HG03571 (cell line): ENCODE data around the gene FBXL2.
"Not testable (repeated sequence)": the region's sequence is repeated elsewhere in the genome, so short reads cannot be mapped to it uniquely, and the experiment has no call there.

ENCODE experiments used
- ATAC-seq: cut with Tn5 transposase; IDR thresholded peaks from one replicate; pipeline ENCODE4 v1.9.1; 2021; ENCODE audit not compliant: unreplicated experiment

Gene FBXL2

DNA sequence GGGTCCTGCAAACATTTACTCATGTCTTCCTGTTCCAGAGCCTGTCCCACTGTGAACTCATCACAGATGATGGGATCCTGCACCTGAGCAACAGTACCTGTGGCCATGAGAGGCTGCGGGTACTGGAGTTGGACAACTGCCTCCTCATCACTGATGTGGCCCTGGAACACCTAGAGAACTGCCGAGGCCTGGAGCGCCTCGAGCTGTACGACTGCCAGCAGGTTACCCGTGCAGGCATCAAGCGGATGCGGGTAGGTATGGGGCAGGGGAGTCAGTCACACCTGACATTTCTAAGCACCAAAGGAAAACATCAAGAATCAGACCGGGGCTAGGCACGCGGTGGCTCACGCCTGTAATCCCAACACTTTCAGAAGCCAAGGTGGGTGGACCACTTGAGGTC is 106.7 kb downstream of the FBXL2 start:
- ATAC-seq: no peak

DNA sequence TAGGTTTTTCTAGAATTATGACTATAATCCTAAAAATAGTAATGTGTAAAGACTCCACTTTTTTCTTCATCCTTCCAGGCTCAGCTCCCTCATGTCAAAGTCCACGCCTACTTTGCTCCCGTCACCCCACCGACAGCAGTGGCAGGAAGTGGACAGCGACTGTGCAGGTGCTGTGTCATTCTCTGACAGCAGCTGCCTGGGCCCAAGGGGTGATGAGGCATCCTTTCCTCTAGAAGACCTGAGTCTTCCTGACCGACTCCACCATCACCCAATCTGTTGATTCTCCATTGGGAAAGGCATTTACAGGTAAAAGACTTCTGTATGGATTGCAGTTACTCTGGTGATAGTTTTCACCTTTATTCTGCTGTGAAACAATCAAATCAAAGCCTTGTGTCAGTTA is 108.2 kb downstream of the FBXL2 start:
- ATAC-seq: no peak

DNA sequence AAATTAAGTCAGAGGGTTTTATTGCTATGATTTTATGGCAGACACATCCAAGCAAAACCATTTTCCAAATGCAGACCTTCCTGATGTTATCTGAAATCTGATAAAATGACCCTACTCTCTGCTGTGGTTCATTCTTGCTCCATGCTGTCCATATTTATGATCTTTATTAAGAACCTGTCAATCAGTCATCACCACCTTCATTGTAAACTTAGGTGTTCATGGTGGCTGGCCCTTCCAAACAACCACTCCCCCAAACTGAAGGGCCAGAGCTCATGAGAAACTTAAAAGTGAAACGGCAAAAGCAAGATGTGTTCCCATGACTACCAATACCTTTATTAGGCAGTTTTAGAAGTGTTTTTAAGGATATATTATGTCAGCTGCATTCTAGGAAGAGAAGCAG is 109.4 kb downstream of the FBXL2 start:
- no peak for ATAC-seq

DNA sequence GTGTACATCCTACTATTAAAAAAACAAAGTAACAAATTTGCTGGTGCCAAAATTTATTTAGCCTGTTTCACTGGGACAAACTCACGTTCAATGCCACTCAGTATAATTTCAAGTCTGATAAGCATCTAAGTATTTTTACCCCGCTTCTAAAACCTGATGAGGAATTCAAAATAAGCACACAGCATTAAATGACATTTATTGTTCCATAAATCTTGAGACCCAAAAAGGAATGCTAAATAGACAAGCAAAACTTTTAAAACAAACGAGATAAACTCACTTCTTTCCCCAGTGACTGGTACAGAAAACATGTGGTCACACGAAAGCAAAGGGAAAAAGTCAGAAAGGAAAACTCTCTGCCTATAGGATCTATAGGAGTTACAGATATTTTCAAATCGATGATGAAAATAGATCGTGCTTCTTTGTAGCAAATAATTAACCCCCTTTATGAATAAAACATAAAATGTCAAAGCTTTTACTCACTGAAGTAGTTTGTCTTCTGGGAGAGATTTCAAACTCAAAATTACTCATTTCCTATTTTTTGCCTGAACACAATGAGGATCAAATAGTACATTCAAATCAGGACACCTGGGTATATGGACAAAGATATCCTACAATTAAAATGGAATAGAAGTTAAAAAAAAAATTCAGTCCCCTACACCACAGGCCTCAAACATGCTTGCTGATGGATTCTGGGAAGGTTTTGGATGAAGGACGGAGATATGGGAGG is 111.3 kb downstream of the FBXL2 start:
- ATAC-seq: no peak

DNA sequence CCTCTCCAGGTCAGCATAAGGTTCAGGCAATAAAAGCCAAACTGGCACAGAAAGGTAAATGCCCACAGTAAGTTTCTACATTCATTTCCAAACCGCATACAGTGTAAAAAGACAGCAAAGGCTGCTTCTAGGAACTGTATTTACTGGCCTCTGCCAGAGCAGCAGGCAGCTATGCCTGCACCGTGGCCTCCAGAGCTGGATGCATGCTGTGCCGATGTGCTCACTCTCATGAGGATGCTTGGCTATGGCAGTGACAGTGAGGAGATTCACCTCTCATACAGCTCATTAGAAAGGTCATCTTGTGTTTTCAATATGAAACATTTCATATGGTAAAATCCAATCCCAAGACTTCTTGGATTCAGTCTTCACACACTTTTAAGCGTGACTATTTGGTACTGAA is 112.7 kb downstream of the FBXL2 start:
- no peak for ATAC-seq

DNA sequence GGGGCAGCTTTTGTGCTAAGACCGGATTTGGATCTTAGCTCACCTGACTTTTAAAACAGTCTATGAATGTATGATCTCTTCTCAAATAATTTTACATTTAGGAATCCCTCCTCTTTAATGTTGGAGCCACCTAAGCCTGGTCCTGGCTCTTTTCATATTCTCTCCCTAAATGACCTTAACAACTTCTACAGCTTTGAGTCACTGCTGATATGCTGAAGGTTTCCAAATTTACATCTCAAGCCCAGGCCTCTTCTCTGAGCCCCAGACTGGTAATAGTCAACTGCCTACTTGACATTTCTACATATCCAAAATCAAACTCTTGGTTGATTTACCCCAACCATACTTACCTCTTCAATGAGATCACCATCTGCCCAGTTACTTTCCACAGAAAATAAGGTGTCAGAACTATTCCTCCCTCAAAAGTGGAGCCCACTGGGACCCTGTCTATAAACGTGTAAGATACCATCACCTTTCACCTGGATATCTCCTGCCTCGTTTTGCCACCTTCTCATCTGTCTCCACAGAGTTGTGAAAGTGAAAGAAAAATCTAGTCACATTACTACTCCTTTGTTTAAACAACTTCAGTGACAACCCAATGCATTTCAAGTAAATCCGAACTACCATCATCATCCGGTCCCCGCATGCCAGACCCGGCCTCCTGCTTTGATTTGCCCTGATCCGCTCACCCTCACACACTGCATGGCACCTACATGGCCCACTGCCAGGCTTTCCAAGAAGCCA is 114.2 kb downstream of the FBXL2 start:
- ATAC-seq: no peak

DNA sequence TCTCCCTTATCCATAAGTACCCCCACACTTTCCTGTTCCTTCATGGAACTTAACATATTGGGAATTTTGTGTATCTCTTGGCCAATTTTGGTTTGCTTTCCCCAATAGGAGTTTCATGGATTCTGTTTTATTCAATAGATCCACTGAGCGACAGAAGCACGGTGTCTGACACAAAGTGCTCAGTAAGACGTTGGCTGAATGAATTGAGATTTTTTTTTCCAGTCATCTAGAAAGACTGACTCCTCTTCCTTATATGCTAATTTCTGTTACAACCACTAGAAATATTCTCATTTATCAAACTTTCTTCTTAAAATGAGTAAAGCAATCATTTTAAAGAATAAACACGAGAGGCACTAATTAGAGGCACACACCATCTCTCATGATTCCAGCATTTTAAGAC is 114.9 kb downstream of the FBXL2 start:
- no peak for ATAC-seq

DNA sequence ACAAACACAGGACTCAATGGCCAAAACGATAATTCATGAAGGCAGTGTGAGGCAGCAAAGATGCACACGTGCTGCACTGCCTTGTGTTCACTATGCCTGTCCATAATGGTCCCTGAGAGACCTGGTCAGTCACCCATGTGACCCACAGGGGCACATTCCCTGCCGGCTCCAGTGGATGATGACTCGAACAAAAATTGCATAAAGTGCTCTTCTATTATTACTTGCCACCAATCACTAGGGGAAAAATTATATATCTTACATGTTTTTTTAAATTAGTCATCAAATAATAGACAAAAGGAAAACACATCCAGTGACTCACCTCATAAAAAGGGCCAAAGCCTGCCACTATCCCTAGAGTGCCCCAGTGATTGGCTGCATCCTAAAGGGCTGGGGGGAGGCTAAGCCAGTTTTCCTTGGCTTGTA is 115.5 kb downstream of the FBXL2 start:
- ATAC-seq: no peak

DNA sequence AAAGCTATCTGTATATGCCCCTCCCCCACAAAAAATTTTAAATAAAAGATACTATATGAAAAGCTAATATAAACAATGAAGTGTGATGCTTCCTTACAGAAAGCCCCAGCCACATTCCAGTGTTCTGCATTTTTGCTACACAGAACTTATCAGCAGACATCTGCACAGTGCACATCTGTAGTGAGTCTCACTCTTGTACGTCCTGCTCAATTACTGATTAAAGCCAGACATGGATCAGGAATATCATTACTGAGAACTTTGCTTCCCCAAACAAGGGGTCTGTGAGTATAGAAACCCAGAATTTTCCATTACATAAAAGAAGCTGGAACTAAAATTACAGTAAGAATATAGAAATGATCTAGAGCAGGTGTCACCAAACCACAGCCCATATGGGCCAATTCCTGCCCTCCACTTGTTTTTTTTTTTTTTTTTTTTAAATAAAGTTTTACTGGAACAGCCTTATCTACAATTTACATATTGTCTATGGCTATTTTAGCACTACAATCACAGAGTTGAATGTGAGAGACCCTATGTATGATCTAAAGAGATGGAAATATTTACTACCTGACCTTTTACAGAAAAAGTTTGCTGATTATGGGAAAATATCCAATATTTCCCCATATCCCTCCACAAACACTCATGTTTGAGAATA is 117.3 kb downstream of the FBXL2 start:
- no peak for ATAC-seq

DNA sequence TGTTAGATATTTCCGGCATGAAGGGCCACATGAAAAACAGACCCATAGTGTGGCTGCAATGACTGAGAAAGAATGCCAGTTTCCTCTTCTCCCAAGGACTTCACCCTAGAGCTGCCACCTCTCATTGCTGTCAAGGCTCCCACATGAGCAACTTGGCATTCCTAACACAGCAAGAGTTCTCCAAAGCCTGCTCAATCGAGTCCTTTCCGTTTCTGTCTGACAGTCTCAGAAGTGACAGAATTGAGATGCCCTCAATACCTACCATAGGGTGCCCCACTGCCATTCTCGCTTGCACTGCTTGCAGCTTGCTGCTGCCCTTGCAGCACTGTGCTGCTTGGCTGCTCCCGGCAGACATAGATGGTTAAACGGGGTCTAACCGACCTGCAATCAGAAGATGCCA is 118.7 kb downstream of the FBXL2 start:
- no peak for ATAC-seq

DNA sequence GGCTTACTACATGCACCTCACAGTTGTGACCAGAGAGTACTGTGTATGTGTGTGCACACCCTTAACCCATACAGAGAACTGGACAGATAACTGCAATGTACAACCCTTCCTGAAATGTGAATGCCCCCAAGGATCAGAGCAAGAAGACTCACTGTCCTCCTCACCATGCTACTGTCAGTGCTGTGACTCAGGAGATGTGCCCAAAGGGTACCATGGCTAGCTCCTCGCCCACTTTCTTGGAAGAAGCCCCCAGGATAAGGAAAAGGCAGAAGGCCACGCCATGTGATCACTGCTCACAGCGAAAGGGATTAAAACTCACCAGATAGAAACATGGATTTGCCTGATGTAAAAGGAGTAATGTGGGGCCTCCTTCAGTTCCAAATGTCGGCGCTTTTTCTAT is 121.2 kb downstream of the FBXL2 start:
- no peak for ATAC-seq

DNA sequence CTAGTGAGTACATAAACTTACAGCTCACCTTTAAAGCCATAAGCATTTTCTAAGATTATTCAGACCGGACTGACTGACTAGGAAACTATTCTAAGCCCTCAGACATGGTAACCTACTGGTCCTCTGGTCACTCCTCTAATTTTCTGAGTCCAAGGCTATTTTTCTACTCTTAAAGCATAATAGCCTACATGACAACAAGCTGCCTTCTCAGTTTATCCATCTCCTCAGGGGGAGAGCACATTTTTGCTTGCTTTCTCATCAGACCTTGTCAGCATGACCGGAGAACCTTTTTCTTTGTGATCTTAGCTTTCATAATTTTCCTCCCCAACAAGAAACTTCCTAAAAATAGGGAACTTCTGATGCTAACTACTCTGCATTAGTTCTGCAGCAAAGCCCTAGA is 124.5 kb downstream of the FBXL2 start:
- ATAC-seq: no peak

DNA sequence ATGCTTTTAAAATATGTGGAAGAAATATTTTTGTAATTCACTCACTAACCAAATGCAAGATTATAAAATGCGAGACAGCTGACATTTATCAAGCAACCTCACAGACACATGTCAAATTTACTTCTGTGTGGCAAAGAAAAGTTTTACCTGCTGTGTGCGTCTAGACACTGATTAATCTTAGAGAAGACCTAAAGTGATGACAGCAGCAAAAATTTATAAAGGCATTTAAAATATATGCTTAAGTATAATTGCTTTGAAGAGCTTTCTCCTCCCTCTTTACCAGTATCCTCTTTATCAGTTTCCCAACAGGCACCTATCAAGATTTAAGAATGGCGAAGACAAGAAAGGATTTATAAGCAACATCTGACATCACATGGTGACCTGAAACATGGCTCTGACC is 125.7 kb downstream of the FBXL2 start:
- ATAC-seq: no peak

DNA sequence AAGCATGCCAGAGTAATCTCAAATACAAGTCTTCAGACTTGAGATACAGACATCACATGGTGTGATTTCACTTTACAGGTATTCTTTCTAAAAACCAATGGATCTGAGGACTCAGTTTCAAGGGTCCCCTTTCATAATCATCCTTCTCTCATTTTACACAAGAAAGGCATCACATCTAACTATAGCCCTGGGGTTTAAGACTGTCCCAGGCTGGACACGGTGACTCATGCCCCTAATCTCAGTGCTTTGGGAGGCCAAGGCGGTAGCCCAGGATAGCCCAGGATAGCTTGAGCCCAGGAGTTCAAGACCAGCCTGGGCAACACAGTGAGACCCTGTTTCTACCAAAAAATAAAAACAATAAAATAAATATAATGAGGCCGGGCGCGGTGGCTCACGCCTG is 126.5 kb downstream of the FBXL2 start:
- ATAC-seq: no peak

DNA sequence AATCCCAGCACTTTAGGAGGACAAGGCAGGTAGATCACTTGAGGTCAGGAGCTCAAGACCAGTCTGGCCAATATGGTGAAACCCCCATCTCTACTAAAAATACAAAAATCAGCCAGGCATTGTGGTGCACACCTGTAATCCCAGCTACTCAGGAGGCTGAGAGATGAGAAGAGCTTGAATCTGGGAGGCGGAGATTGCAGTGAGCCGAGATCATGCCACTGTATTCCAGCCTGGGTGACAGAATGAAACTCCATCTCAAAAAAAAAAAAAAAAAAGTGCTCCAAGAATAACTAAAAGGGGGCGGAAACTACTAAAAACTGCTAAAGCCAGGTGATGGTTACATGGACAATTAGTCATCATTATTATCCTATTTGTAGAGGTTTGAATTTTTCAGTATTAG is 133.6 kb downstream of the FBXL2 start:
- ATAC-seq: not testable (repeated sequence)

DNA sequence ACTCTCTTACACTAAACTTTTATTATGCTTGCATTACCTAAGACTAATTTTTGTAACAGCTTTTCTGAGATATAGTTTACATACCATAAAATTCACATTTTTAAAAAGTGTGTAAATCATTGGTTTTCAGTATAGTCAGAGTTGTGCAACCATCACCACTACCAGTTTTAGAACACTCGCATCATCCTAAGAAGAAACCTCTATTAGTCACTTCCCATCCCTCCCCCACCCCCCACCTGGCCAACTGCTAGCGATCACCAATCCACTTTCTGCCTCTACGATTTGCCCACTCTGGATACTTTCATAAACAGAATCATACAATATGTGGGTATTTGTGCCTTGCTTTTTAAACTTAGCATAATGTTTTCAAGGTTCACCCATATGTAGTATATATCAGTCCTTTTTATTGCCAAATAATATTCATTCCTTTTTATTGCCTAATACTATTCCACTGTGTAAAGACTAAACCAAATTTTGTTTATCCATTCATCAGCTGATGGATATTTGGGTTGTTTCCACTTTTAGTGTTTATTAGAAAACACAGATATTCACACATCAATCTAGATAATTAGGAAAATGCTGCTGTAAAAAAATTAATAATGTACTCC is 139.9 kb downstream of the FBXL2 start:
- ATAC-seq: no peak

DNA sequence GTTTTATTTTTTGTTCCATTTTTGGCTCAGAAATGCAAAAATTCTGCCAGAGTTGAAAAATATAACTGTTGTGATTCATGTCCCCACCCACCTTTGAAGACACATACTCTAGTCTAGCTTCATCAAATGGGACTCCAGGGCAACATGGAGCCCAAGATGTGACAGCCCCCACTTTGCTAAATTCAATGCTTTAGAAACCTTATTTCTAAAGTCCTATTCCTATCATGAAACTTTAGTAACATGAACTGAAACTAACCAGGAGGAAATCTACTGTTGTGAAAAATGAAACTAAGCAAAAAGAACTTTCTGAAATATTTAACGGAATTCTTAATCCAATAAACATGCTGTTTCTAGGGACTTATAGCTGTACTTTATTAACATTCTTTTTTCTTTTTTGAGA is 142.7 kb downstream of the FBXL2 start:
- ATAC-seq: peak; percentile 80

DNA sequence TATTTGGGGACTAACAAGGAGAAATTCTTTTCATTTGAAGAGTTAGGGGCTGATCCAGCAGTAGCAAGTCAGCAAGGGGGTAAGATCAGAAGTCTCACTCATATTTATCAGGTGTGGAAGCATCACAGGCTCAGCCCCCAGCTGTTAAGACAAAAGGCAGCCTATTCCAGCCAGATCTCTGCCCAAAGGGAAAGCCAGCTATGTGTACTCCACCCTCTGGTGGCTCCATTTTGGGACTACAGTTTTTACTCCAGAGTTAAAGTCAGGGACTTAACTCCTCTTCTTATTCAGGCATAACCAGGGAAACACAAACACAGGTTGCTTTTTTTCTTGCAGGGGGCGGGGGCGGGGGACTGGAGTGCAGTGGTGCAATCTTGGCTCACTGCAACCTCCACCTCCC is 143.7 kb downstream of the FBXL2 start:
- ATAC-seq: no peak

DNA sequence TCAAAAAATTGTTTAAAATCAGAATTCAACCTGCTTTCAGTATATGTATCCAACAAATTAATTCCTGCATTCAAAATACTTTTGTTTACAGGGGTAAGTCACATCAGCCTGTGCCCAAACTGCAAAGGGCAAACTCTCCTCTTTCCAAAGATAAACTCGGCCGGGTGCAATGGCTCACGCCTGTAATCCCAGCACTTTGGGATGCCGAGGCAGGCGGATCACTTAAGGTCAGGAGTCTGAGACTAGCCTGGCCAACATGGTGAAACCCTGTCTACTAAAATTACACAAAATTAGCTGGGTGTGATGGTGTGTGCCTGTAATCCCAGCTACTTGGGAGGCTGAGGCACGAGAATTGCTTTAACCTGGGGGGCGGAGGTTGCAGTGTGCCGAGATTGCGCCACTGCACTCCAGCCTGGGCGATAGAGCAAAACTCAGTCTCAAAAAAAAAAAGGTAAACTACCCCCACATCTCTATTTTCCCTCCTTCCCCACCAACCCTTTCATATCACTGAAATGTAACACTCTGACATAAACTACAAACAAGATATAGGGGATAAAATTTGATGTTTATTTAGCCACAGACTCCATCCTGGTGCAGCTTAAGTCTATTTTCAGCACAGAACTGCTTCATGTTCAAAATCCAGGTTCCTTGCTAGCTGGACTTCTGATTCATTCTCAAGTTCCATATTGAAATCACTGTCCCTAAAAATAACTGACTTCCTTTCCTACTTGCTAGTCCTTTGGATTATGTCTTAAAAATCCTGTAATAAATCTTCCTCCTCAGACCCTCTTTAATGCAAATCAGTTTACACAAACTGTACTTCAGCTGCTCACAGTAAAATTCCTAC is 147.6 kb downstream of the FBXL2 start:
- ATAC-seq: no peak

DNA sequence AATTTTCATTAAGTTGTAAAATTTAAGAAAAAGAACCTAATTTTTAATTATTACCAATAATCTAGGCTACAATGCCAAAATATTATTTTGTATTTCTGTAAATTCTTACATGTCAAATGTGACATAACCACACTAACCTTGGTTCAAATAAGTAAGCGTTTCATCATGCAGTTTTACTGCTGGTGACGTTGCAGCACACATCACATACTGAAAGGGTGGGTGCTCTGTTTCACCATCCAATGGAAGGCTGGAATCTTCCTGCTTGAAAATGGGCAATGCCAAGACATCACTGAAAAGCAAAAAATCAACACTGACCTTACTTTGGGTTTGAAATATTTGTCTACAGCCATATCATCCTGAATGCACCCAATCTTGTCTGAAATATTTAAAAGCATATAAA is 148.2 kb downstream of the FBXL2 start:
- ATAC-seq: no peak

DNA sequence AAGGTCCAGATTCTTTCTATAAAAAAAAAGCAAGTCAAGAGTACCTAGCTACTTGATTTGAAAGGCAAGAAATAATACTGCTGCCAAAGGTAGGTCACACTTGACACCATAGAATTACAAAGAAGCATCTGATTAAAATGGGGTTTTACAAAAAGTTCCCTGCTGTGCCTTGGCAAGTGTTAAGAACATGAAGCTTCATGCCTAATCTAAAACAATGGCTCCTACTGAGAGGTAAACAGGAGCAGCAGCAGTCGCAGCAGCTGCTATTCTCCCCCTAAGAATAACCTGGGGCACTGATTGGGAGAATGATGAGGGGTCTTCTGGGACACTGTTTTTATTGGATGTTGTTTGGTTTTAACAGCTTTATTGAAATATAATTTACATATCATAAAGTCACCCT is 148.8 kb downstream of the FBXL2 start:
- ATAC-seq: no peak
